HG02973 (cell line): ENCODE measurements around the gene ZBED5.
A peak's percentile ranks its signal among the peaks of the same experiment; 100 is the strongest.
"Not testable (repeated sequence)": the region's sequence is repeated elsewhere in the genome, so short reads cannot be mapped to it uniquely, and the experiment has no call there.

Experiments used
- ATAC-seq: cut with Tn5 transposase; IDR thresholded peaks from one replicate; pipeline ENCODE4 v1.9.1; 2021; ENCODE audit warnings: moderate library complexity; ENCODE audit not compliant: unreplicated experiment

ZBED5 gene

GRCh38 chr11:10844356-10844755 is 13.5 kb downstream of the ZBED5 start:
- ATAC-seq, result no peak

GRCh38 chr11:10838881-10839280 is 19.0 kb downstream of the ZBED5 start:
- no peak for ATAC-seq

- ATAC-seq, result no peak
Observed at GRCh38 chr11:10838083-10838482, 19.8 kb downstream of the ZBED5 start.

- ATAC-seq, result not testable (repeated sequence)
Observed at GRCh38 chr11:10836884-10837283, 21.0 kb downstream of the ZBED5 start.

GRCh38 chr11:10829139-10829538 is 28.7 kb downstream of the ZBED5 start:
- ATAC-seq, result no peak

- no peak for ATAC-seq
Observed at GRCh38 chr11:10828402-10828801, 29.5 kb downstream of the ZBED5 start.

GRCh38 chr11:10824888-10825287 is 33.0 kb downstream of the ZBED5 start:
- peak; percentile 77 for ATAC-seq

GRCh38 chr11:10823152-10823579 is 34.7 kb downstream of the ZBED5 start:
- no peak for ATAC-seq

- not testable (repeated sequence) for ATAC-seq
Observed at GRCh38 chr11:10822491-10822890, 35.4 kb downstream of the ZBED5 start.

GRCh38 chr11:10818594-10818993 is 39.3 kb downstream of the ZBED5 start:
- no peak for ATAC-seq

GRCh38 chr11:10813945-10814344 is 43.9 kb downstream of the ZBED5 start:
- no peak for ATAC-seq

- ATAC-seq, result peak; percentile 14
Observed at GRCh38 chr11:10809373-10810160, 48.3 kb downstream of the ZBED5 start.

GRCh38 chr11:10808553-10809372 is 49.1 kb downstream of the ZBED5 start, which contains the start of gene EIF4G2:
Gene EIF4G2, minus strand, starts transcription at chr11:10808926.
- peak; percentile 88 for ATAC-seq

- no peak for ATAC-seq
Observed at GRCh38 chr11:10808235-10808552, 49.7 kb downstream of the ZBED5 start.

GRCh38 chr11:10807493-10808234 is 50.2 kb downstream of the ZBED5 start:
- peak; percentile 1 for ATAC-seq

GRCh38 chr11:10806206-10806605 is 51.6 kb downstream of the ZBED5 start:
- no peak for ATAC-seq

- no peak for ATAC-seq
Observed at GRCh38 chr11:10805741-10806140, 52.1 kb downstream of the ZBED5 start.

GRCh38 chr11:10803676-10804075 is 54.2 kb downstream of the ZBED5 start:
- no peak for ATAC-seq
